Measurements from ENCODE around the gene SELENOH. TPM values are rescaled to one million over a fixed set of nuclear protein-coding genes. Genes with fewer than 3 reads are reported as not detected.

The SELENOH gene
- total and polyA plus RNA-seq, 2 of the 8 experiments (the other 6 are each of a cell fraction or from before 2014, with no cell fraction given): 243 to 264 TPM

DNA sequence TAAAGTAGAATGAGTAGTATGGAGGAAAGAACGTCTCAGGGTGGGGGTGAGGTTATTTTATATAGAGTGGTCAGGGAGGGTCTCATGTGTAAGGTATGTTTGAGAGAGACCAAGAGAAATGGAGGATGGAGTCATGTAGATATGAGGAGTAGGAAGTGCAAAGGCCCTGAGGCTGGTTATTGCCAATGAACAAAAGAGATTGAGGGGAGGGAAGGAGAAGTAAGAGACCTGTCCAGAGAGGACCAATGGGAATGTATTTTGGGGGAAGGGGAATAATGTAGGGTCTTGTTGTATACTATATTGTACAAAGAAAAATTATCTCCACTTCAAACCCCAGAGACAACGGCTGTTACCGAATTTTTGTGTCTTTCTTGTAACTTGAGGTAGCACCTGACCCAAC, 30.1 kb downstream of the SELENOH start:
- TF ChIP-seq, protein P1, sequence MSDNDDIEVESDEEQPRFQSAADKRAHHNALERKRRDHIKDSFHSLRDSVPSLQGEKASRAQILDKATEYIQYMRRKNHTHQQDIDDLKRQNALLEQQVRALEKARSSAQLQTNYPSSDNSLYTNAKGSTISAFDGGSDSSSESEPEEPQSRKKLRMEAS (IDR thresholded peaks at IDR 0.05): no peak
- no peak for TF ChIP-seq SUZ12 (IDR thresholded peaks at IDR 0.05; ENCODE audit: low read length)
- no peak for TF ChIP-seq SIN3A (conservative IDR thresholded peaks at IDR 0.05 in 1 of 2, IDR thresholded peaks at IDR 0.05 in 1 of 2; ENCODE audit: low read depth in 1 of 2, low read length in 2 of 2)
- TF ChIP-seq SIX5 (IDR thresholded peaks at IDR 0.05; ENCODE audit: low read depth, low read length): no peak
- TF ChIP-seq CEBPB (IDR thresholded peaks at IDR 0.05; ENCODE audit: low read depth, low read length): no peak
- no peak for TF ChIP-seq RFX5 (IDR thresholded peaks at IDR 0.05; ENCODE audit: borderline replicate concordance, low read depth, low read length)
- TF ChIP-seq ZNF274 (IDR thresholded peaks at IDR 0.05; ENCODE audit: borderline replicate concordance, extremely low read depth, low read length): no peak

More for the DNA sequence above, 30.1 kb downstream of the SELENOH start:
- Histone ChIP-seq H3K79me1 (ENCODE audit: low read depth, low read length) (peaks cover 13% of the 10 kb centered on the region), H2BK5ac (ENCODE audit: low read depth, low read length) (no peak overlapping the region), H3K27me3 (replicated peaks in 1 of 4; ENCODE audit: control insufficient read depth in 3 of 4, extremely low read depth in 1 of 4, insufficient read depth in 3 of 4, low read length in 3 of 4) (no peaks in the 10 kb centered on the region), H2AK5ac (ENCODE audit: low read depth, low read length) (no peak overlapping the region), H3K9ac (replicated peaks in 1 of 4; ENCODE audit: extremely low read depth in 1 of 4, low read depth in 3 of 4, low read length in 3 of 4) (no peak overlapping the region), H3K23me2 (ENCODE audit: low read depth, low read length) (no peaks in the 10 kb centered on the region; the same call in 1 of the 2 replicates), H3K9me3 (ENCODE audit: insufficient read depth in 2 of 2, low read depth in 1 of 2, low read length in 1 of 2) (no peaks in the 10 kb centered on the region), H3K4me1 (replicated peaks in 1 of 4; ENCODE audit: control insufficient read depth in 3 of 4, insufficient read depth in 4 of 4, low read length in 3 of 4) (peaks cover 9 to 14% (median 12%) of the 10 kb centered on the region in 4 experiments), H2BK20ac (ENCODE audit: low read length) (no peak overlapping the region), H2BK120ac (replicated peaks; ENCODE audit: low read depth, low read length) (no peak overlapping the region), H4K8ac (ENCODE audit: extremely low read depth, insufficient read depth, low read length) (no peak overlapping the region), H3K36me3 (ENCODE audit: control insufficient read depth in 2 of 4, insufficient read depth in 4 of 4, low read length in 3 of 4) (no peaks in the 10 kb centered on the region), H3K4ac (replicated peaks; ENCODE audit: insufficient read length, low read depth, low read length) (no peak overlapping the region), H3K23ac (ENCODE audit: insufficient read length) (no peak overlapping the region), H2AFZ (ENCODE audit: low read length) (no peak overlapping the region), H4K5ac (ENCODE audit: insufficient read length, low read depth, low read length) (no peak overlapping the region), H4K91ac (replicated peaks; ENCODE audit: insufficient read length, low read length) (no peak overlapping the region), H3K79me2 (ENCODE audit: control insufficient read depth in 1 of 2, insufficient read depth in 2 of 2, low read length in 2 of 2) (peaks cover 53 to 95% of the 10 kb centered on the region in 2 experiments), H4K20me1 (replicated peaks in 1 of 2; ENCODE audit: control insufficient read depth in 1 of 2, insufficient read depth in 2 of 2, low read length in 2 of 2) (peaks cover 5 to 22% of the 10 kb centered on the region in 2 experiments), H3K56ac (replicated peaks; ENCODE audit: insufficient read length, low read depth, low read length) (no peak overlapping the region), H2BK12ac (ENCODE audit: low read depth, low read length) (no peak overlapping the region), H3K14ac (ENCODE audit: insufficient read length) (no peak overlapping the region), H2BK15ac (ENCODE audit: low read length) (no peak overlapping the region), H3K27ac (ENCODE audit: low read depth, low read length) (no peak overlapping the region), H3K4me2 (ENCODE audit: insufficient read depth in 1 of 2, low read depth in 2 of 2, low read length in 2 of 2) (no peak overlapping the region), H3K18ac (ENCODE audit: extremely low read depth, low read length) (no peak overlapping the region), H3K4me3 (ENCODE audit: extremely low read depth in 1 of 4, insufficient read depth in 2 of 4, low read depth in 3 of 4, low read length in 4 of 4) (no peak overlapping the region)
- WGBS, 2 experiments (ENCODE audit: extremely low coverage in 1 of 2, insufficient coverage in 1 of 2, insufficient read length in 1 of 2, insufficient replicate concordance in 2 of 2, low coverage in 1 of 2, low lambda C conversion rate in 2 of 2, missing lambda C conversion rate in 1 of 2): 88 to 100% methylated on average over 1 to 3 of the region's 3 CpGs
- POLR2A ChIA-PET (ENCODE audit: partially characterized antibody): interaction anchor here (1.2 to 14.4 kb wide), 6 partner anchors 9 to 130 kb away, joined by 3 to 329 read pairs (median 4); partner anchors contain the start of genes CTNND1 and SELENOH
- FAIRE-seq (no peak), DNase-seq (ENCODE audit: low read depth in 1 of 2, low spot score in 2 of 2) (no peak)
- CTCF ChIA-PET (ENCODE audit: partially characterized antibody): interaction anchor here (0.7 to 1.6 kb wide), 3 partner anchors 20 to 29 kb away, joined by 3 to 6 read pairs (median 4); partner anchors contain the start of gene BTBD18
